WERI-Rb-1 (cell line): ENCODE measurements around the gene CLASRP.
"Not testable (repeated sequence)": the region's sequence is repeated elsewhere in the genome, so short reads cannot be mapped to it uniquely, and the experiment has no call there.

Source experiments
- DNase-seq: peaks from one replicate; pipeline ENCODE4 v3.0.0-alpha.2; 2020
- H3K27ac ChIP-seq: fragments of 250-450 bp; sonication (Bioruptor Pico); 2 replicates; pipeline ENCODE4 v1.5.1; 2020; ENCODE audit warnings: mild to moderate bottlenecking, moderate library complexity
- H3K27me3 ChIP-seq: fragments of 250-450 bp; sonication (Bioruptor Pico); 2 replicates; pipeline ENCODE4 v1.5.1; 2021; ENCODE audit warnings: mild to moderate bottlenecking, low read depth, moderate library complexity; ENCODE audit not compliant: insufficient read depth, severe bottlenecking
- H3K36me3 ChIP-seq: fragments of 250-450 bp; sonication (Bioruptor Pico); 2 replicates; pipeline ENCODE4 v1.5.1; 2020; ENCODE audit warnings: mild to moderate bottlenecking, moderate library complexity
- H3K4me3 ChIP-seq: 2 replicates; pipeline ENCODE4 v1.5.1; 2011; ENCODE audit warnings: low read depth, mild to moderate bottlenecking, control low read depth, low read length
- H3K9me3 ChIP-seq: fragments of 250-450 bp; sonication (Bioruptor Pico); 2 replicates; pipeline ENCODE4 v1.5.1; 2021; ENCODE audit warnings: mild to moderate bottlenecking, moderate library complexity; ENCODE audit not compliant: severe bottlenecking
- CTCF ChIP-seq: IDR thresholded peaks from 2 replicates; pipeline ENCODE4 v1.5.1; 2011; ENCODE audit warnings: low read depth, mild to moderate bottlenecking, control low read depth, inconsistent platforms, low read length

The CLASRP gene

GRCh38 chr19:45102481-45102880, 63.6 kb downstream of the CLASRP start:
- H3K27ac ChIP-seq = no peak overlapping the region

GRCh38 chr19:45103156-45103507, 64.3 kb downstream of the CLASRP start:
- no peak for TF ChIP-seq CTCF
- H3K27ac ChIP-seq = no peak overlapping the region
- no peak for DNase-seq
- H3K4me3 ChIP-seq = no peak overlapping the region
- no peaks in the 10 kb centered on the region for H3K9me3 ChIP-seq
- H3K27me3 ChIP-seq = no peaks in the 10 kb centered on the region
- H3K36me3 ChIP-seq = peaks cover 17% of the 10 kb centered on the region

More at GRCh38 chr19:45102481-45102880, 63.6 kb downstream of the CLASRP start:
- Histone ChIP-seq H3K36me3 (peaks cover 17% of the 10 kb centered on the region), H3K27me3 (no peaks in the 10 kb centered on the region), H3K4me3 (no peak overlapping the region), H3K9me3 (no peaks in the 10 kb centered on the region)
- TF ChIP-seq CTCF = no peak
- DNase-seq = no peak

- peak; percentile 88 for DNase-seq
- Histone ChIP-seq H3K27me3 (no peaks in the 10 kb centered on the region), H3K36me3 (peaks cover 17% of the 10 kb centered on the region), H3K4me3 (peak overlapping the region; percentile 33), H3K27ac (peak overlapping the region; percentile 79), H3K9me3 (no peaks in the 10 kb centered on the region)
- peak; percentile 49 for TF ChIP-seq CTCF
These were observed 64.9 kb downstream of the CLASRP start for GRCh38 chr19:45103508-45104319.

GRCh38 chr19:45104658-45105349, 66.0 kb downstream of the CLASRP start:
- Histone ChIP-seq H3K36me3 (peaks cover 11% of the 10 kb centered on the region), H3K27ac (peak overlapping the region; percentile 79), H3K27me3 (no peaks in the 10 kb centered on the region), H3K9me3 (no peaks in the 10 kb centered on the region), H3K4me3 (no peak overlapping the region)
- TF ChIP-seq CTCF = no peak
- DNase-seq = no peak

- H3K27me3 ChIP-seq, H3K9me3 ChIP-seq, H3K4me3 ChIP-seq, H3K36me3 ChIP-seq, H3K27ac ChIP-seq, DNase-seq: not testable (repeated sequence)
These were observed 67.5 kb downstream of the CLASRP start for GRCh38 chr19:45106363-45106762.

GRCh38 chr19:45107621-45108150, 68.8 kb downstream of the CLASRP start:
- Histone ChIP-seq H3K27me3 (no peaks in the 10 kb centered on the region), H3K4me3 (no peak overlapping the region), H3K36me3 (no peaks in the 10 kb centered on the region; the same call in 1 of the 2 replicates), H3K9me3 (no peaks in the 10 kb centered on the region), H3K27ac (no peak overlapping the region)
- no peak for TF ChIP-seq CTCF
- no peak for DNase-seq
